Measurements from ENCODE around the gene PDSS2.

- TF ChIP-seq POLR2AphosphoS5 (IDR thresholded peaks at IDR 0.05; ENCODE audit: insufficient read depth in 1 of 2, low read depth in 1 of 2) (no peak), POLR2A (IDR thresholded peaks at IDR 0.05) (no peak)
Observed at GRCh38 chr6:107399935-107400334, 59.4 kb downstream of the PDSS2 start.
